Middle frontal gyrus (tissue), 1 donor: ENCODE data around the gene TMEM150B.

Experiments
- DNase-seq: peaks from one replicate; pipeline ENCODE4 v3.0.0-alpha.2; 2015; ENCODE audit warnings: low spot score; ENCODE audit errors: extremely low spot score

TMEM150B gene

GRCh38 chr19:55279340-55279739 lies 45.8 kb downstream of the TMEM150B start:
- DNase-seq: no peak

- DNase-seq: no peak
Observed at GRCh38 chr19:55278391-55279135, 46.6 kb downstream of the TMEM150B start.

- no peak for DNase-seq
Observed at GRCh38 chr19:55277494-55277893, 47.6 kb downstream of the TMEM150B start.

- DNase-seq: no peak
Observed at GRCh38 chr19:55276720-55277430, 48.3 kb downstream of the TMEM150B start.

- no peak for DNase-seq
Observed at GRCh38 chr19:55275851-55276719, 49.1 kb downstream of the TMEM150B start.

GRCh38 chr19:55273978-55274707 lies 51.0 kb downstream of the TMEM150B start:
- DNase-seq: no peak

GRCh38 chr19:55272142-55272541 lies 53.0 kb downstream of the TMEM150B start:
- DNase-seq: no peak

- no peak for DNase-seq
Observed at GRCh38 chr19:55270172-55270942, 54.8 kb downstream of the TMEM150B start.

- DNase-seq: no peak
Observed at GRCh38 chr19:55269299-55269698, 55.8 kb downstream of the TMEM150B start.

GRCh38 chr19:55266840-55267239 lies 58.3 kb downstream of the TMEM150B start:
- DNase-seq: no peak

- DNase-seq: no peak
Observed at GRCh38 chr19:55266404-55266803, 58.7 kb downstream of the TMEM150B start.

- DNase-seq: no peak
Observed at GRCh38 chr19:55265723-55266386, 59.3 kb downstream of the TMEM150B start.

- DNase-seq: no peak
Observed at GRCh38 chr19:55265173-55265572, 60.0 kb downstream of the TMEM150B start.

- no peak for DNase-seq
Observed at GRCh38 chr19:55264531-55264930, 60.6 kb downstream of the TMEM150B start.
